PC-3 (cell line): ENCODE data around the gene NIM1K. TPM values are rescaled to one million over a fixed set of nuclear protein-coding genes. Genes with fewer than 3 reads are reported as not detected.
"Not testable (repeated sequence)": the region's sequence is repeated elsewhere in the genome, so short reads cannot be mapped to it uniquely, and the experiment has no call there.

ENCODE experiments used
- ATAC-seq: fragments of 200-7000 bp; cut with Tn5 transposase; 2 replicates; pipeline ENCODE4 v1.9.1; 2020; ENCODE audit warnings: mild to moderate bottlenecking, moderate library complexity
- BruUV-seq: library from RNA; stranded (reverse); fragments of 400-500 nt; replicated peaks from 2 replicates; lab custom pipeline; 2021; lab: Mats Ljungman, UMichigan
- CTCF ChIA-PET: fragments of 300-600 bp; sonication (Branson Sonifier 250); formaldehyde crosslinking; loops from one replicate; lab custom pipeline; 2022; ENCODE audit warnings: antibody characterized with exemption; lab: Charles Lee
- POLR2A ChIA-PET: fragments of 300-600 bp; sonication (Branson Sonifier 250); formaldehyde crosslinking; loops from one replicate; lab custom pipeline; 2022; ENCODE audit warnings: antibody characterized with exemption; ENCODE audit not compliant: unreplicated experiment; lab: Charles Lee
- DNase-seq: peaks from one replicate; pipeline ENCODE4 v3.0.0-alpha.2; 2015
- H2AFZ ChIP-seq: fragments of 300-600 bp; sonication (generic); 2 replicates; pipeline ENCODE4 v1.6.0; 2016; ENCODE audit warnings: antibody characterized with exemption, low read length
- H3F3A ChIP-seq: fragments of 300-600 bp; sonication (generic); one replicate; pipeline ENCODE4 v1.6.0; 2017; ENCODE audit warnings: antibody characterized with exemption, low read length, control low read depth, mild to moderate bottlenecking; ENCODE audit not compliant: unreplicated experiment
- H3K27ac ChIP-seq: fragments of 300-600 bp; sonication (generic); 2 replicates; pipeline ENCODE4 v1.5.1; 2016; ENCODE audit warnings: mild to moderate bottlenecking, low read length
- H3K27me3 ChIP-seq: fragments of 300-600 bp; sonication (generic); 2 replicates; pipeline ENCODE4 v1.6.1; 2016; ENCODE audit warnings: low read length, mixed read lengths
- H3K36me3 ChIP-seq: fragments of 300-600 bp; sonication (generic); 2 replicates; pipeline ENCODE4 v1.6.1; 2016; ENCODE audit warnings: low read depth, mixed run types, low read length, mixed read lengths
- H3K4me1 ChIP-seq: fragments of 300-600 bp; sonication (generic); 2 replicates; pipeline ENCODE4 v1.5.1; 2016; ENCODE audit warnings: low read length; ENCODE audit not compliant: insufficient read depth
- H3K4me2 ChIP-seq: fragments of 300-600 bp; sonication (generic); 2 replicates; pipeline ENCODE4 v1.6.0; 2016; ENCODE audit warnings: low read length
- H3K4me3 ChIP-seq: fragments of 300-600 bp; sonication (generic); 2 replicates; pipeline ENCODE4 v1.5.1; 2016; ENCODE audit warnings: mild to moderate bottlenecking, low read length, mixed read lengths
- H3K79me2 ChIP-seq: fragments of 300-600 bp; sonication (generic); 2 replicates; pipeline ENCODE4 v1.6.1; 2017; ENCODE audit warnings: low read length, mixed read lengths
- H3K9ac ChIP-seq: fragments of 300-600 bp; sonication (generic); 2 replicates; pipeline ENCODE4 v1.6.0; 2016; ENCODE audit warnings: mild to moderate bottlenecking, low read length
- H3K9me2 ChIP-seq: fragments of 300-600 bp; sonication (generic); replicated peaks from 2 replicates; pipeline ENCODE4 v1.6.1; 2016; ENCODE audit warnings: mixed run types, low read length, mixed read lengths
- H3K9me3 ChIP-seq: fragments of 300-600 bp; sonication (generic); 2 replicates; pipeline ENCODE4 v1.6.1; 2016; ENCODE audit warnings: low read length, mixed read lengths
- H4K20me1 ChIP-seq: fragments of 300-600 bp; sonication (generic); 2 replicates; pipeline ENCODE4 v1.6.1; 2016; ENCODE audit warnings: low read length, mixed read lengths
- EZH2 ChIP-seq: fragments of 300-600 bp; sonication (generic); IDR thresholded peaks from one replicate; pipeline ENCODE4 v1.6.1; 2017; ENCODE audit warnings: antibody characterized with exemption, mild to moderate bottlenecking, low read length; ENCODE audit not compliant: unreplicated experiment
- EZH2phosphoT487 ChIP-seq: fragments of 300-600 bp; sonication (generic); IDR thresholded peaks from 2 replicates; pipeline ENCODE4 v1.6.1; 2018; ENCODE audit warnings: mild to moderate bottlenecking, antibody characterized with exemption, low read length, borderline replicate concordance
- intact Hi-C: fragments of 100-400 bp; cut with micrococcal nuclease; formaldehyde crosslinking; loops from 2 replicates; pipeline ENCODE4 v1.9.0; 2023
- total RNA-seq: library from RNA; depleted of rRNA; stranded (reverse); fragments of >200 nt; gene quantifications from 2 replicates; pipeline ENCODE4 v1.2.3, GENCODE V29; 2014
- TF ChIP-seq, protein P1 (sequence below): fragments of 300-600 bp; sonication (generic); conservative IDR thresholded peaks from 2 replicates; pipeline ENCODE4 v1.5.1; 2017; ENCODE audit warnings: antibody characterized with exemption, low read depth, mild to moderate bottlenecking, low read length

NIM1K gene
- total RNA-seq, 1 experiment from 2014 or later = 0.26 TPM

DNA sequence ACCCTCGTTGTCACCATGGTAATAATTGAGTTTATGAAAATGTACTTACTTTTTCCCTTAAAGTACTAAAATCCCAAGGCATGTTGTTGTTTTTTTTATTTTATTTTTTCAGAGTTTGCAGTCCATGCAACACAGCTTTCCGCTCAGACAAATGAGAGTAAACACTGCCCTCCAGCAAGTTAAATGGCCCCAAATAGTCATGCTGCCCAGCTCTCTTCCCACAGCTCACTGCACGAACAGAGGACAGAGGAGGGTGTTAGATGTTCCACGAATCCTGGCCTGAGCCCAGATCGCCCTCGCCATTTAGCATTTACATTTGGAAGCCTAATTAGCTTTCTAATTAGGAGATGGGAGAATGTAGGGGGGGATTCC lies 1.9 kb downstream of the NIM1K start:
- H3K9me3 ChIP-seq = no peaks in the 10 kb centered on the region
- CTCF ChIA-PET = interaction anchor here (0.6 kb wide), 4 partner anchors 33 to 681 kb away, joined by 3 to 11 read pairs (median 8); partner anchors contain the start of gene TMEM267
- no peak for ATAC-seq
- H3F3A ChIP-seq = peaks cover 4% of the 10 kb centered on the region
- peak overlapping the region; percentile 48 for H3K27ac ChIP-seq
- POLR2A ChIA-PET = interaction anchor here (0.5 to 0.7 kb wide), 5 partner anchors 9 to 177 kb away, joined by 3 to 12 read pairs (median 4); no protein-coding TSS in a partner anchor
- BruUV-seq = TSS peak; percentile 57
- no peak overlapping the region for H3K9ac ChIP-seq
- peaks cover 16% of the 10 kb centered on the region for H3K4me1 ChIP-seq
- H3K36me3 ChIP-seq = no peaks in the 10 kb centered on the region
- no peak for DNase-seq
- H3K9me2 ChIP-seq = no peaks in the 10 kb centered on the region
- TF ChIP-seq EZH2 (no peak), EZH2phosphoT487 (no peak)
- TF ChIP-seq, protein P1, sequence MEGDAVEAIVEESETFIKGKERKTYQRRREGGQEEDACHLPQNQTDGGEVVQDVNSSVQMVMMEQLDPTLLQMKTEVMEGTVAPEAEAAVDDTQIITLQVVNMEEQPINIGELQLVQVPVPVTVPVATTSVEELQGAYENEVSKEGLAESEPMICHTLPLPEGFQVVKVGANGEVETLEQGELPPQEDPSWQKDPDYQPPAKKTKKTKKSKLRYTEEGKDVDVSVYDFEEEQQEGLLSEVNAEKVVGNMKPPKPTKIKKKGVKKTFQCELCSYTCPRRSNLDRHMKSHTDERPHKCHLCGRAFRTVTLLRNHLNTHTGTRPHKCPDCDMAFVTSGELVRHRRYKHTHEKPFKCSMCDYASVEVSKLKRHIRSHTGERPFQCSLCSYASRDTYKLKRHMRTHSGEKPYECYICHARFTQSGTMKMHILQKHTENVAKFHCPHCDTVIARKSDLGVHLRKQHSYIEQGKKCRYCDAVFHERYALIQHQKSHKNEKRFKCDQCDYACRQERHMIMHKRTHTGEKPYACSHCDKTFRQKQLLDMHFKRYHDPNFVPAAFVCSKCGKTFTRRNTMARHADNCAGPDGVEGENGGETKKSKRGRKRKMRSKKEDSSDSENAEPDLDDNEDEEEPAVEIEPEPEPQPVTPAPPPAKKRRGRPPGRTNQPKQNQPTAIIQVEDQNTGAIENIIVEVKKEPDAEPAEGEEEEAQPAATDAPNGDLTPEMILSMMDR = no peak
- H3K79me2 ChIP-seq = no peaks in the 10 kb centered on the region
- H3K27me3 ChIP-seq = no peaks in the 10 kb centered on the region
- H4K20me1 ChIP-seq = no peaks in the 10 kb centered on the region
- H3K4me3 ChIP-seq = peak overlapping the region; percentile 71
- H2AFZ ChIP-seq = no peak overlapping the region; the same call in 1 of the 2 replicates
- peak overlapping the region; percentile 93 for H3K4me2 ChIP-seq
- intact Hi-C loops = loop anchor here (1.0 to 5.0 kb wide), 3 partner anchors 9 to 118 kb away; partner anchors contain the start of gene HMGCS1

- ChIA-PET CTCF (no interaction called here), POLR2A (no interaction called here)
- no peak overlapping the region for H3K4me3 ChIP-seq
- DNase-seq (no peak), ATAC-seq (no peak)
- H3K9me2 ChIP-seq = no peaks in the 10 kb centered on the region
- H3K4me1 ChIP-seq = peaks cover 16% of the 10 kb centered on the region
- no peaks in the 10 kb centered on the region for H3K36me3 ChIP-seq
- H3K27me3 ChIP-seq = no peaks in the 10 kb centered on the region
- BruUV-seq = no TSS peak
- TF ChIP-seq EZH2 (no peak), EZH2phosphoT487 (no peak)
- TF ChIP-seq, protein P1 = no peak
- no peak overlapping the region for H3K4me2 ChIP-seq
- H3K79me2 ChIP-seq = no peaks in the 10 kb centered on the region
- no peaks in the 10 kb centered on the region for H4K20me1 ChIP-seq
- no peak overlapping the region for H3K27ac ChIP-seq
- intact Hi-C loops = no loop called here
- no peak overlapping the region for H3K9ac ChIP-seq
- peaks cover 2% of the 10 kb centered on the region for H3F3A ChIP-seq
- H2AFZ ChIP-seq = no peak overlapping the region
- H3K9me3 ChIP-seq = no peaks in the 10 kb centered on the region
These were observed 3.7 kb downstream of the NIM1K start for GRCh38 chr5:43195670-43196265.

GRCh38 chr5:43197535-43197934 lies 5.5 kb downstream of the NIM1K start:
- Histone ChIP-seq H3K79me2 (no peaks in the 10 kb centered on the region), H3F3A (no peaks in the 10 kb centered on the region), H3K27me3 (no peaks in the 10 kb centered on the region), H3K9ac (no peak overlapping the region), H3K36me3 (no peaks in the 10 kb centered on the region), H3K27ac (no peak overlapping the region), H3K4me1 (peaks cover 14% of the 10 kb centered on the region), H2AFZ (no peak overlapping the region), H3K9me3 (no peaks in the 10 kb centered on the region), H3K9me2 (no peaks in the 10 kb centered on the region), H3K4me2 (no peak overlapping the region), H4K20me1 (no peaks in the 10 kb centered on the region), H3K4me3 (no peak overlapping the region)
- POLR2A ChIA-PET = no interaction called here
- TF ChIP-seq EZH2phosphoT487 = no peak
- no peak for DNase-seq
- intact Hi-C loops = no loop called here
- no peak for ATAC-seq
- CTCF ChIA-PET = no interaction called here
- BruUV-seq = no TSS peak

GRCh38 chr5:43201442-43201841 lies 9.4 kb downstream of the NIM1K start:
- H3K9me2 ChIP-seq, H3K27ac ChIP-seq, H4K20me1 ChIP-seq, H3K36me3 ChIP-seq, ATAC-seq, H2AFZ ChIP-seq, H3K79me2 ChIP-seq, H3K9ac ChIP-seq, BruUV-seq, H3K9me3 ChIP-seq, H3K4me3 ChIP-seq, H3K27me3 ChIP-seq, DNase-seq, H3K4me1 ChIP-seq, POLR2A ChIA-PET, H3F3A ChIP-seq, H3K4me2 ChIP-seq: not testable (repeated sequence)
- CTCF ChIA-PET = interaction anchor here (0.5 kb wide), 1 partner anchor 160 kb away, joined by 3 read pairs; no protein-coding TSS in a partner anchor
- intact Hi-C loops = loop anchor here (10.0 kb wide), 1 partner anchor 283 kb away; the partner anchor contains the start of gene TMEM267
